ENCODE measurements around the gene PCNX2. TPM values are rescaled to one million over a fixed set of nuclear protein-coding genes. Genes with fewer than 3 reads are reported as not detected.
A peak's percentile ranks its signal among the peaks of the same experiment; 100 is the strongest.

PCNX2 gene
- total RNA-seq, 1 experiment from 2014 or later, result 15.3 TPM

DNA sequence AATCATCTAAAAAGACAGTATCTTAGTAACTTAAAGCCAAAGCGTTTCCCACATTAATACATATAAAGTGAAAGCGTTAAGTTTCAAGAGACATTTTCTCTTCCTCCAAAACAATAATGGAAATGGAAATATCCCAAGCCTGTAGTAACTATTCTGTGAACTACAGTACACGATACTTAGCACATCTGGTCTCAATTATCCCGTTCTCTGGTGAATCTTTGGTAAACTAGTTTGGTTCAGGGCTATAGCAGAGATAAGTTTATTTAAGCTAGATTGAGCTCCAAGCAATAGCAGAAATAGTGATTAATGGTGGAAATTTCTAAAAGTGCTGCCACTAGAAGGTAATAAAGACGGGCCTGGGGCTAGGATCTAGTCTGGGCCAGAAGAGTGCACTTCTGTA lies 55.2 kb downstream of the PCNX2 start:
- no peak overlapping the region for H2AFZ ChIP-seq (ENCODE audit: low read depth, low read length, poor library complexity, severe bottlenecking)
- H3K4me3 ChIP-seq (replicated peaks in 1 of 2; ENCODE audit: low read depth in 1 of 2, low read length in 2 of 2), result no peak overlapping the region
- no peaks in the 10 kb centered on the region for H4K20me1 ChIP-seq (ENCODE audit: insufficient read depth)
- ATAC-seq (no peak), DNase-seq (ENCODE audit: low read depth, low spot score) (no peak)
- no peaks in the 10 kb centered on the region for H3K79me2 ChIP-seq (ENCODE audit: insufficient read depth, low read length)
- H3K36me3 ChIP-seq (ENCODE audit: control insufficient read depth in 1 of 2, insufficient read depth in 2 of 2, low read length in 2 of 2), result no peaks in the 10 kb centered on the region
- ChIA-PET RAD21 (ENCODE audit: low non-redundant PET in 1 of 2, low total read pairs in 2 of 2, uncharacterized antibody in 2 of 2, unreplicated experiment in 2 of 2) (interaction anchor here in 1 of 2 experiments (0.6 kb wide), 1 partner anchor 118 kb away, joined by 3 read pairs; no protein-coding TSS in a partner anchor), POLR2A (no interaction called here), CTCF (no interaction called here)
- intact Hi-C loops (cut with micrococcal nuclease), result no loop called here
- H3K4me1 ChIP-seq (ENCODE audit: control insufficient read depth in 1 of 2, insufficient read depth in 2 of 2, low read length in 2 of 2), result peaks cover 3 to 8% of the 10 kb centered on the region in 2 experiments; a peak in 1 of 4 replicates
- BruUV-seq (replicated peaks), result no TSS peak
- no peaks in the 10 kb centered on the region for H3K27me3 ChIP-seq (ENCODE audit: insufficient read depth, low read length)
- H3K4me2 ChIP-seq (ENCODE audit: low read length), result no peak overlapping the region
- TF ChIP-seq, protein P1, sequence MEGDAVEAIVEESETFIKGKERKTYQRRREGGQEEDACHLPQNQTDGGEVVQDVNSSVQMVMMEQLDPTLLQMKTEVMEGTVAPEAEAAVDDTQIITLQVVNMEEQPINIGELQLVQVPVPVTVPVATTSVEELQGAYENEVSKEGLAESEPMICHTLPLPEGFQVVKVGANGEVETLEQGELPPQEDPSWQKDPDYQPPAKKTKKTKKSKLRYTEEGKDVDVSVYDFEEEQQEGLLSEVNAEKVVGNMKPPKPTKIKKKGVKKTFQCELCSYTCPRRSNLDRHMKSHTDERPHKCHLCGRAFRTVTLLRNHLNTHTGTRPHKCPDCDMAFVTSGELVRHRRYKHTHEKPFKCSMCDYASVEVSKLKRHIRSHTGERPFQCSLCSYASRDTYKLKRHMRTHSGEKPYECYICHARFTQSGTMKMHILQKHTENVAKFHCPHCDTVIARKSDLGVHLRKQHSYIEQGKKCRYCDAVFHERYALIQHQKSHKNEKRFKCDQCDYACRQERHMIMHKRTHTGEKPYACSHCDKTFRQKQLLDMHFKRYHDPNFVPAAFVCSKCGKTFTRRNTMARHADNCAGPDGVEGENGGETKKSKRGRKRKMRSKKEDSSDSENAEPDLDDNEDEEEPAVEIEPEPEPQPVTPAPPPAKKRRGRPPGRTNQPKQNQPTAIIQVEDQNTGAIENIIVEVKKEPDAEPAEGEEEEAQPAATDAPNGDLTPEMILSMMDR (IDR thresholded peaks at IDR 0.05 in 2 of 3, conservative IDR thresholded peaks at IDR 0.05 in 1 of 3; ENCODE audit: borderline replicate concordance in 1 of 3, insufficient read depth in 1 of 3, low read depth in 2 of 3, low read length in 2 of 3), result no peak
- no peak for TF ChIP-seq SIN3A (IDR thresholded peaks at IDR 0.05; ENCODE audit: low read depth)
- TF ChIP-seq EZH2phosphoT487 (IDR thresholded peaks at IDR 0.05; ENCODE audit: borderline replicate concordance), result no peak
- no peak for TF ChIP-seq ZNF274 (IDR thresholded peaks at IDR 0.05; ENCODE audit: low read depth, low read length)
- no peak overlapping the region for H3K27ac ChIP-seq (ENCODE audit: low read depth, low read length)
- H3K9ac ChIP-seq (ENCODE audit: low read length), result no peak overlapping the region
- H3K9me2 ChIP-seq (ENCODE audit: insufficient read depth), result no peaks in the 10 kb centered on the region
- no peaks in the 10 kb centered on the region for H3K9me3 ChIP-seq (ENCODE audit: control insufficient read depth in 1 of 2, insufficient read depth in 1 of 2, low read depth in 1 of 2, low read length in 2 of 2)

DNA sequence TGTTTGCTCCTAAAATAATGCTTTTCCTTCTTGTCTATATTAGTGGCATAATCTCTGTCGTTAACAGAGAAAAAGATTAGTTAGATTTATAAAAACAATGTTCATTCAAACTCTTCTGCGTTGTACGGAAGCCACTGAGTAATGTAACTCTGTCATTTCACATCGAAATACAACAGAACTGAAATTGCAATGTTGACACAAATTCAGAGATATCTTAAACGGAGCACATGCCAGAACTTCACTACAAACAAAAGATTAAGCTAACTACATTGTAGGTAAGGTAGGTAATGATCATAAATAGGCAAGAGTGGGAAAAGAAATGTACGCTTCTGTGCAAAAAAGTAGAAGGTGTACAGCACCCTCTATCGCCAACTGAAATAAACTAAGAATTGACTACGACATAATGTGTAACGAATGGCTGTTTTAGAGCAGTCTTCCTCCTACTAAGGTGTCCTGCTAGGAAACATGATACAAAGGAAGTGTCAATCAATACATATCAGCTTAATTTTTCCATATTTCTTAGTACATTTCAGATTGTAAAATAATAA lies 56.6 kb downstream of the PCNX2 start:
- H3K27me3 ChIP-seq (ENCODE audit: insufficient read depth, low read length), result no peaks in the 10 kb centered on the region
- no peaks in the 10 kb centered on the region for H3K9me2 ChIP-seq (ENCODE audit: insufficient read depth)
- POLR2A ChIA-PET, result no interaction called here
- CTCF ChIA-PET, result no interaction called here
- no peak overlapping the region for H3K4me3 ChIP-seq (replicated peaks in 1 of 2; ENCODE audit: low read depth in 1 of 2, low read length in 2 of 2)
- H3K79me2 ChIP-seq (ENCODE audit: insufficient read depth, low read length), result no peaks in the 10 kb centered on the region
- H3K9me3 ChIP-seq (ENCODE audit: control insufficient read depth in 1 of 2, insufficient read depth in 1 of 2, low read depth in 1 of 2, low read length in 2 of 2), result no peaks in the 10 kb centered on the region
- DNase-seq (ENCODE audit: low read depth, low spot score) (no peak), ATAC-seq (no peak)
- H3K9ac ChIP-seq (ENCODE audit: low read length), result no peak overlapping the region
- no peaks in the 10 kb centered on the region for H4K20me1 ChIP-seq (ENCODE audit: insufficient read depth)
- no peak overlapping the region for H2AFZ ChIP-seq (ENCODE audit: low read depth, low read length, poor library complexity, severe bottlenecking)
- H3K4me1 ChIP-seq (ENCODE audit: control insufficient read depth in 1 of 2, insufficient read depth in 2 of 2, low read length in 2 of 2), result no peaks in the 10 kb centered on the region
- intact Hi-C loops (cut with micrococcal nuclease), result no loop called here
- RAD21 ChIA-PET (ENCODE audit: low non-redundant PET in 1 of 2, low total read pairs in 2 of 2, uncharacterized antibody in 2 of 2, unreplicated experiment in 2 of 2), result no interaction called here
- H3K4me2 ChIP-seq (ENCODE audit: low read length), result no peak overlapping the region
- no peaks in the 10 kb centered on the region for H3K36me3 ChIP-seq (ENCODE audit: control insufficient read depth in 1 of 2, insufficient read depth in 2 of 2, low read length in 2 of 2)
- TF ChIP-seq, protein P1 (IDR thresholded peaks at IDR 0.05 in 2 of 3, conservative IDR thresholded peaks at IDR 0.05 in 1 of 3; ENCODE audit: borderline replicate concordance in 1 of 3, insufficient read depth in 1 of 3, low read depth in 2 of 3, low read length in 2 of 3), result 0 out of 6 replicates have a peak, but pooled peaks of 1 of the 3 experiments have one; percentile 17
- peak; percentile 51 for TF ChIP-seq RAD21 (IDR thresholded peaks at IDR 0.05; ENCODE audit: low read depth)
- TF ChIP-seq SP1 (IDR thresholded peaks at IDR 0.05; ENCODE audit: low read depth), result no peak
- H3K27ac ChIP-seq (ENCODE audit: low read depth, low read length), result no peak overlapping the region
- BruUV-seq (replicated peaks), result no TSS peak

Measured in HCT116 (cell line).